HTR-8/SVneo (cell line): Measurements from ENCODE around the gene SLC19A1.

Source experiments
- DNase-seq: peaks from one replicate; pipeline ENCODE4 v3.0.0; 2011; ENCODE audit warnings: low spot score, mixed read lengths; ENCODE audit not compliant: insufficient read length
- FAIRE-seq: peaks from 2 replicates; lab custom pipeline; 2011; peaks lifted over from hg19 to GRCh38; lab: Jason Lieb, UNC

The SLC19A1 gene

GRCh38 chr21:45460611-45461368, 81.5 kb downstream of the SLC19A1 start:
- DNase-seq (peak; percentile 75), FAIRE-seq (no peak)

DNA sequence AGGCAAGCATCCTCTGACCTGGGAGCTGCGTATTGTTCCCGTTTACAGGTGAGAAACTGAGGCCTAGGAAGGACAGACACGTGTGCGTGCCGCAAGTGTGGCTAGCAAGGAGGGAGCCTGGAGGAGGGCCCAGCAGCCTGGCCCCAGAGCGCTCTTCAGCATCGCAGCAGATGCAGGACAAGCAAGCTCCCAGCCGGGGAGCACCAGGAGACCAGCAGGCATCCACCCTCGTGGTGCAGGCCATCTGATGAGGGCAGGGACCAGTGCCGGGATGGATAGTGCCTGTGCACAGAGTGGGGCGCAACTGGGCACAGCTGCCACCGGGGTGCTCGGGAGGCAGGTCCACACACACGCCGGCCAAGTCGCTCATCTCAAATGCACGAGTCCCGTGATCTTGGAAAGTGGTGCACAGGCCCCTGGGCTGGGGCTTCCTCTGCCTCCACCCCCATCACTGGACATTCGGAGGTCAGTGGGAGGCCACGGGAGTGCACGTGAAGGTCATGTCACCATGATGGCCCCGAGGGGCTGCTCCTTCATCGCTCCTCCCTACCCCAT, 82.2 kb downstream of the SLC19A1 start:
- DNase-seq = no peak
- FAIRE-seq = no peak

- DNase-seq (no peak), FAIRE-seq (peak; percentile 58)
Measured at GRCh38 chr21:45459171-45460010, 82.8 kb downstream of the SLC19A1 start.

GRCh38 chr21:45458281-45459170, 83.7 kb downstream of the SLC19A1 start:
- no peak for DNase-seq
- FAIRE-seq = no peak

- DNase-seq (no peak), FAIRE-seq (no peak)
Measured at GRCh38 chr21:45457832-45458172, 84.4 kb downstream of the SLC19A1 start.

- DNase-seq = no peak
- no peak for FAIRE-seq
Measured at GRCh38 chr21:45457161-45457831, 84.9 kb downstream of the SLC19A1 start.

- DNase-seq = no peak
- FAIRE-seq = no peak
Measured at GRCh38 chr21:45456584-45457160, 85.6 kb downstream of the SLC19A1 start.

DNA sequence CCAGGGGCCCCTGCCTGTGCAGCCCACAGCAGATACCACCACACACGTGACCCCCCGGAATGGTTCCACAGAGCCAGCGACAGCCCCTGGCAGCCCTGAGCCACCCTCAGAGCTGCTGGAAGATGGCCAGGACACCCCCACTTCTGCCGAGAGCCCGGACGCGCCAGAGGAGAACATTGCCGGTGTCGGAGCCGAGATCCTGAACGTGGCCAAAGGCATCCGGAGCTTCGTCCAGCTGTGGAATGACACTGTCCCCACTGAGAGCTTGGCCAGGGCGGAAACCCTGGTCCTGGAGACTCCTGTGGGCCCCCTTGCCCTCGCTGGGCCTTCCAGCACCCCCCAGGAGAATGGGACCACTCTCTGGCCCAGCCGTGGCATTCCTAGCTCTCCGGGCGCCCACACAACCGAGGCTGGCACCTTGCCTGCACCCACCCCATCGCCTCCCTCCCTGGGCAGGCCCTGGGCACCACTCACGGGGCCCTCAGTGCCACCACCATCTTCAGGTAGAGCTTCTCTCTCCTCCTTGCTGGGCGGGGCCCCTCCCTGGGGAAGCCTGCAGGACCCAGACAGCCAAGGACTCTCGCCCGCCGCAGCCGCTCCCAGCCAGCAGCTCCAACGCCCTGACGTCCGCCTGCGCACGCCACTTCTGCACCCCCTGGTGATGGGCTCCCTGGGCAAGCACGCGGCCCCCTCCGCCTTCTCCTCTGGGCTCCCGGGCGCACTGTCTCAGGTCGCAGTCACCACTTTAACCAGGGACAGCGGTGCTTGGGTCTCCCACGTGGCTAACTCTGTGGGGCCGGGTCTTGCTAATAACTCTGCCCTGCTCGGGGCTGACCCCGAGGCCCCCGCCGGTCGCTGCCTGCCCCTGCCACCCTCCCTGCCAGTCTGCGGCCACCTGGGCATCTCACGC, 86.3 kb downstream of the SLC19A1 start:
- FAIRE-seq (no peak), DNase-seq (no peak)

GRCh38 chr21:45454926-45455673, 87.1 kb downstream of the SLC19A1 start:
- no peak for FAIRE-seq
- no peak for DNase-seq

GRCh38 chr21:45454060-45454925, 87.9 kb downstream of the SLC19A1 start:
- DNase-seq (no peak), FAIRE-seq (peak; percentile 40)

- peak; percentile 52 for FAIRE-seq
Measured at GRCh38 chr21:45453308-45453950, 88.8 kb downstream of the SLC19A1 start.

GRCh38 chr21:45452696-45453307, 89.4 kb downstream of the SLC19A1 start:
- peak; percentile 99 for FAIRE-seq

More at GRCh38 chr21:45453308-45453950, 88.8 kb downstream of the SLC19A1 start:
- no peak for DNase-seq

GRCh38 chr21:45451771-45452182, 90.5 kb downstream of the SLC19A1 start:
- FAIRE-seq (no peak), DNase-seq (no peak)

More at GRCh38 chr21:45452696-45453307, 89.4 kb downstream of the SLC19A1 start:
- DNase-seq = no peak

DNA sequence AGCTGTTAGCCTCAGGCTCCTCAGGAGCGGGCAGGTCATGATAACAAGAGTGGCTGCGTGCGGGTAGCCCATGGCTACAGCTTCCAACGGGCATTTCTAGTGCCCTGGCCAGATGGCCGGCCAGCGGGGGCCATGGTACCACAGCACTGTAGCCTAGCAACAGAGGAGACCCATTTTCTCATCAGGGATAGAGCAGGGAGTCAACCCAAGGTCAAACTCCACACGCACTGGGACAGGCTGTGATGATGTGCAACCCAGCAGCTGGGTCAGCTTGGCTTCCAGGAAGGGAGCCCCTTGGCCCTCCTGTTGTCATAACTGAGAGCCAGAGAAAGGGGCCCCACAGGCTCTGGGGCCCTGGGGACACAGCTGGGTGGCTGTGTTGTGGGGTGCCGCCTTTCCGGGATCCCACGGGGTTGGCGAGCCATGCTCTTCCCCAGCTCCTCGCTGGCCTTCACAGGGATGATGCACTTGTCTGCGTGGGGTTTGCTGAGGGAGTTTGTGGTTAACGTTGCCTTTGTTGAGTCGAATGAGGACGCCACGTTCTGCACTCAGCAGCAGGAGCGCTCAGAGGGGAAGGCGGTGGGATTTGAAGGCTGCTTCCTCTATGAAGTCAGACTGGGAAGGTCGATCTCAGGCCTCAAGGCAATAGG, 91.0 kb downstream of the SLC19A1 start:
- DNase-seq (no peak), FAIRE-seq (no peak)

DNA sequence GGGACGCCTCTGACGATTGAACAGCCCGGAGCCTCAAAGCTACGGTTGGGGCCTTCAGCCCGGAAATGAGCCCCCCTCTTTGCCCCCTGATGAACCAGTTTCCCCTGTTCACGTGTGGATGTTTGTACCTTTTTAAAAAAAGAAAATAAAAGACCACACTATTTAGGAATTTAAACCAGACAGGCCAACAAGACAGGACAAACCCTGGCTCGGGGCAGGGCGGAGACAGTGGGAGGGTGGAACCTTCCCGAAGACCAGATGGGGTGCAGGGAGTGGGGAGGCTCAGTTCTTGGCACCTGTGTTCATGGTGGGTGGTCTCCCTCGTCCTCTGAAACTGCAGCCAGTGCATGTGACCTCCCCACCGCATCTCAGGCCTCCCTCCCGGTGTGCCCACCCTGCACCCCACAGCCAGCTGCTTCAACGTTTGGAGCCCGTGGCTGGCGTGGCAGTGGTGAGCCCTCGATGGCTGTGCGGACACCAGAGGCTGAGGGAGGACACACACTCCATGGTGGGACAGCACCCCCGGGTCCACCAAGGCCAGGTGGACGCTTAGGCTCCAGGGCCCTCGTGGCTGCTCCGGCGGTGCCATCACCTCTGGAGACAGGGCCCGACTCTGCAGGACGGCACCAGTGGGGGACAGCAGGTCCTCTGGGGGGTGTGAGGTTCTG, 91.7 kb downstream of the SLC19A1 start:
- DNase-seq = no peak
- no peak for FAIRE-seq
